ENCODE data around the gene BNIP5.

- TF ChIP-seq, protein P1, sequence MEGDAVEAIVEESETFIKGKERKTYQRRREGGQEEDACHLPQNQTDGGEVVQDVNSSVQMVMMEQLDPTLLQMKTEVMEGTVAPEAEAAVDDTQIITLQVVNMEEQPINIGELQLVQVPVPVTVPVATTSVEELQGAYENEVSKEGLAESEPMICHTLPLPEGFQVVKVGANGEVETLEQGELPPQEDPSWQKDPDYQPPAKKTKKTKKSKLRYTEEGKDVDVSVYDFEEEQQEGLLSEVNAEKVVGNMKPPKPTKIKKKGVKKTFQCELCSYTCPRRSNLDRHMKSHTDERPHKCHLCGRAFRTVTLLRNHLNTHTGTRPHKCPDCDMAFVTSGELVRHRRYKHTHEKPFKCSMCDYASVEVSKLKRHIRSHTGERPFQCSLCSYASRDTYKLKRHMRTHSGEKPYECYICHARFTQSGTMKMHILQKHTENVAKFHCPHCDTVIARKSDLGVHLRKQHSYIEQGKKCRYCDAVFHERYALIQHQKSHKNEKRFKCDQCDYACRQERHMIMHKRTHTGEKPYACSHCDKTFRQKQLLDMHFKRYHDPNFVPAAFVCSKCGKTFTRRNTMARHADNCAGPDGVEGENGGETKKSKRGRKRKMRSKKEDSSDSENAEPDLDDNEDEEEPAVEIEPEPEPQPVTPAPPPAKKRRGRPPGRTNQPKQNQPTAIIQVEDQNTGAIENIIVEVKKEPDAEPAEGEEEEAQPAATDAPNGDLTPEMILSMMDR (IDR thresholded peaks at IDR 0.05), result no peak
- no peak for TF ChIP-seq POLR2A (IDR thresholded peaks at IDR 0.05)
Observed at GRCh38 chr6:36328600-36328999, 8.1 kb downstream of the BNIP5 start.
